HepG2 (cell line): Measurements from ENCODE around the gene MEDAG. TPM values are rescaled to one million over a fixed set of nuclear protein-coding genes. Genes with fewer than 3 reads are reported as not detected.

ENCODE experiments used
- ATAC-seq: fragments of 200-7000 bp; cut with Tn5 transposase; 3 replicates; pipeline ENCODE4 v1.9.1; 2020; ENCODE audit warnings: mild to moderate bottlenecking, moderate library complexity
- BruUV-seq: library from RNA; stranded (reverse); fragments of 400-500 nt; replicated peaks from 2 replicates; lab custom pipeline; 2021; lab: Mats Ljungman, UMichigan
- CTCF ChIA-PET: fragments of 300-600 bp; formaldehyde crosslinking; extraction: SDS; loops from one replicate; lab custom pipeline; 2021; ENCODE audit warnings: low total read pairs, inconsistent platforms, low intra/inter-chr PET ratio; lab: Yijun Ruan, JAX
- POLR2A ChIA-PET: fragments of 350-600 bp; sonication (Branson Sonifier 250); formaldehyde crosslinking; loops from one replicate; lab custom pipeline; 2020; ENCODE audit warnings: antibody characterized with exemption, inconsistent platforms; lab: Yijun Ruan, JAX
- DNase-seq: peaks from one replicate; pipeline ENCODE4 v3.0.0-alpha.2; 2015; ENCODE audit warnings: low spot score
- FAIRE-seq: peaks from 3 replicates; lab custom pipeline; 2011; peaks lifted over from hg19 to GRCh38; lab: Jason Lieb, UNC
- H2AFZ ChIP-seq: one replicate; pipeline ENCODE4 v1.6.1; 2011; ENCODE audit warnings: low read length, inconsistent platforms
- H3K27ac ChIP-seq: fragments of 300-600 bp; 3 replicates; pipeline ENCODE4 v1.8.0; 2011; ENCODE audit warnings: mixed run types, mild to moderate bottlenecking, mixed read lengths, low read length, inconsistent platforms; ENCODE audit not compliant: insufficient read depth; ENCODE audit errors: extremely low read length
- H3K27me3 ChIP-seq, 2 experiments: fragments of 200-600 bp in 1 of 2; 2 replicates in 1 of 2; 3 replicates in 1 of 2; pipeline versions ENCODE4 v1.6.0 to v1.8.0; 2011; ENCODE audit warnings: low read length in 2 of 2, mild to moderate bottlenecking in 2 of 2, moderate library complexity in 2 of 2, inconsistent platforms in 1 of 2; ENCODE audit not compliant: insufficient read depth in 2 of 2, control insufficient read depth in 1 of 2
- H3K36me3 ChIP-seq, 2 experiments: fragments of 200-600 bp in 1 of 2; replicated peaks in 1 of 2; 2 replicates in 1 of 2; 3 replicates in 1 of 2; pipeline versions ENCODE4 v1.5.1 to v1.8.0; 2011; ENCODE audit warnings: low read length in 2 of 2, inconsistent platforms in 1 of 2; ENCODE audit not compliant: insufficient read depth in 2 of 2, control insufficient read depth in 1 of 2
- H3K4me1 ChIP-seq: 2 replicates; pipeline ENCODE4 v1.5.1; 2012; ENCODE audit warnings: low read length, inconsistent platforms; ENCODE audit not compliant: insufficient read depth
- H3K4me2 ChIP-seq: 2 replicates; pipeline ENCODE4 v1.6.0; 2011; ENCODE audit warnings: low read depth, low read length, inconsistent platforms
- H3K4me3 ChIP-seq, 3 experiments: fragments of 200-600 bp in 1 of 3; sonication (generic), shearing (Covaris generic) in 1 of 3; replicated peaks in 1 of 3; 2 replicates each; pipeline ENCODE4 v1.5.1; 2011 to 2016; ENCODE audit warnings: low read length in 3 of 3, inconsistent platforms in 2 of 3, low read depth in 2 of 3, mild to moderate bottlenecking in 2 of 3, control low read depth in 1 of 3, mixed read lengths in 1 of 3; ENCODE audit not compliant: insufficient read depth in 1 of 3
- H3K79me2 ChIP-seq: one replicate; pipeline ENCODE4 v1.6.1; 2011; ENCODE audit warnings: low read length, inconsistent platforms; ENCODE audit not compliant: insufficient read depth
- H3K9ac ChIP-seq: 2 replicates; pipeline ENCODE4 v1.6.0; 2011; ENCODE audit warnings: mild to moderate bottlenecking, low read depth, low read length, inconsistent platforms; ENCODE audit not compliant: insufficient read depth
- H3K9me3 ChIP-seq: 2 replicates; pipeline ENCODE4 v1.5.1; 2012; ENCODE audit warnings: mild to moderate bottlenecking, low read length
- H4K20me1 ChIP-seq: 2 replicates; pipeline ENCODE4 v1.6.0; 2011; ENCODE audit warnings: inconsistent platforms, mild to moderate bottlenecking, low read length, moderate library complexity; ENCODE audit not compliant: insufficient read depth
- AGO2 ChIP-seq: fragments of 200-400 bp; formaldehyde crosslinking; optimal IDR thresholded peaks from 2 replicates; pipeline ENCODE3; 2017; ENCODE audit warnings: mild to moderate bottlenecking, low read depth, low read length, moderate library complexity
- CEBPZ ChIP-seq: IDR thresholded peaks from 2 replicates; pipeline ENCODE4 v1.6.1; 2012; ENCODE audit warnings: low read length, improper control_type of control experiment
- MIXL1 ChIP-seq: IDR thresholded peaks from 2 replicates; pipeline ENCODE4 v1.6.1; 2016
- SKI ChIP-seq: fragments of 450-650 bp; IDR thresholded peaks from one replicate; pipeline ENCODE4 v1.6.1; 2018; ENCODE audit warnings: mild to moderate bottlenecking; ENCODE audit not compliant: partially characterized antibody
- ZBTB49 ChIP-seq: sonication (generic); formaldehyde crosslinking; IDR thresholded peaks from 2 replicates; pipeline ENCODE4 v1.4.0; 2020; ENCODE audit warnings: missing genetic modification reagents, borderline replicate concordance
- ZNF138 ChIP-seq: sonication (generic); formaldehyde crosslinking; IDR thresholded peaks from 2 replicates; pipeline ENCODE4 v1.5.0; 2020; ENCODE audit warnings: mild to moderate bottlenecking, low read depth, missing genetic modification reagents
- ZNF652 ChIP-seq: IDR thresholded peaks from 2 replicates; pipeline ENCODE4 v1.6.1; 2016; ENCODE audit warnings: low read depth, borderline replicate concordance
- WGBS: methylation state at CpG from one replicate; pipeline ENCODE4 v1.1.6; 2017; ENCODE audit warnings: low lambda C conversion rate; 5-methylcytosine and 5-hydroxymethylcytosine counted together
- in situ Hi-C: cut with HindIII; loops from 2 replicates; pipeline ENCODE4 v1.10.0; 2017; ENCODE audit warnings: low pct_unique_long_range_greater_than_20kb; ENCODE audit not compliant: extremely low pct_ligation_motif_present
- intact Hi-C: fragments of 100-400 bp; cut with micrococcal nuclease; formaldehyde crosslinking; loops from one replicate; pipeline ENCODE4 v1.10.0; 2022; ENCODE audit not compliant: unreplicated experiment
- polyA plus RNA-seq, 8 experiments: library from polyadenylated mRNA; depleted of rRNA in 3 of 8; stranded (reverse) in 7 of 8; unstranded in 1 of 8; fragments of >200 nt; fragmentation: Illumina TruSeq in 4 of 8; extraction: Trizol in 4 of 8; gene quantifications; 2 replicates each; pipeline versions ENCODE4 v1.2.1 to v1.2.3, GENCODE V29; 2011 to 2016; ENCODE audit warnings: low read depth in 4 of 8, missing spikeins in 1 of 8, mixed read lengths in 1 of 8; ENCODE audit not compliant: insufficient read depth in 1 of 8
- total RNA-seq, 5 experiments: library from RNA; depleted of rRNA; stranded (reverse); fragments of >200 nt; fragmentation: Illumina TruSeq; extraction: Trizol; gene quantifications; 2 replicates each; pipeline ENCODE4 v1.2.3, GENCODE V29; 2016; ENCODE audit warnings: low read depth in 1 of 5
- TF ChIP-seq, protein P1 (sequence below): sonication (generic); formaldehyde crosslinking; IDR thresholded peaks from 2 replicates; pipeline ENCODE4 v1.5.0; 2020; ENCODE audit warnings: missing genetic modification reagents
- TF ChIP-seq, protein P2 (sequence below): sonication (generic); formaldehyde crosslinking; IDR thresholded peaks from 2 replicates; pipeline ENCODE4 v1.8.0; 2022; ENCODE audit warnings: mild to moderate bottlenecking, missing genetic modification reagents, borderline replicate concordance

Gene MEDAG
- total and polyA plus RNA-seq, 2 of the 13 experiments (the other 11 are each of a cell fraction or from before 2014, with no cell fraction given): not detected

DNA sequence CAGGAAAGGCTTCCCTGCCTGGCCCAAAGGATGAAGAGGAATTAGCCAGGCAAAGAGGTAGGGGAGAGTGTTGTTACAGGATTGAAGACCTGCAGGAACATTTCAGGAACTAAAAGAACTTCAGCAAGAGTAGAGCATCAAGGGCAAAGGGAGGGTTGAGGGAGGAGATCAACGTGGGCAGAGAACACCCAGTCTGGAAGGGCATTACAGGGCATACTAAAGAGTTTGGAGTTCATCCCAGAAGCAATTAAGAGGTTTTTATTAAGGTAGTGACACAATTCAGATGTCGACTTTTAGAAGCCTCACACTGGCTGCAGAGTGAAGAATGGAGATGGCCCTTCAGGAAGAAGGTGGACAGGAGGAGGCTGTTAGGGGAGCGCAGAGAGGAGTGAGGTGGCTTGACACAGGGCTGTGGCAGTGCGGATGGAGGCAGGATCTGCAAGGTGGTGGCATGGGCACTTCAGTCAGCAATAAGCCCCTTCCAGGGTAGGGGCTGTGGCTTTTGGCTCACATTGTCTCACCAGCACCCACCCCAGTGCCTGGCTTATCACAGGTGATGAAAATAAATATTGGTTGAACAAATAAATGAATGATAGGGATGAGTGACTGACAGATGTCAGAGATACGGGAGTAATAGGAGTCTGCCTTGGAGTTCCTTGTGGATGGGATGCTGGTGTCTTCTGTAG is 51.3 kb downstream of the MEDAG start:
- ATAC-seq (no peak), FAIRE-seq (no peak), DNase-seq (no peak)
- Histone ChIP-seq H3K9ac (no peak overlapping the region), H4K20me1 (no peaks in the 10 kb centered on the region), H3K27ac (no peak overlapping the region), H2AFZ (no peak overlapping the region), H3K4me3 (no peak overlapping the region), H3K79me2 (no peaks in the 10 kb centered on the region), H3K36me3 (no peaks in the 10 kb centered on the region), H3K4me1 (no peaks in the 10 kb centered on the region), H3K9me3 (peaks cover 8% of the 10 kb centered on the region), H3K4me2 (no peak overlapping the region), H3K27me3 (no peaks in the 10 kb centered on the region; a peak in 1 of 5 replicates)
- 19% methylated on average over 5 of the region's 5 CpGs for WGBS
- no TSS peak for BruUV-seq
- intact Hi-C loops (no loop called here), in situ Hi-C loops (no loop called here)
- POLR2A ChIA-PET: no interaction called here
- TF ChIP-seq ZNF138 (CRISPR knock-in tag): no peak
- TF ChIP-seq ZBTB49 (CRISPR knock-in tag): no peak
- no peak for TF ChIP-seq ZNF652
- CTCF ChIA-PET: no interaction called here

- WGBS: 0% methylated on average over 1 of the region's 1 CpG
- TF ChIP-seq SKI (no peak), MIXL1 (no peak), CEBPZ (no peak), AGO2 (no peak)
- TF ChIP-seq, protein P1, sequence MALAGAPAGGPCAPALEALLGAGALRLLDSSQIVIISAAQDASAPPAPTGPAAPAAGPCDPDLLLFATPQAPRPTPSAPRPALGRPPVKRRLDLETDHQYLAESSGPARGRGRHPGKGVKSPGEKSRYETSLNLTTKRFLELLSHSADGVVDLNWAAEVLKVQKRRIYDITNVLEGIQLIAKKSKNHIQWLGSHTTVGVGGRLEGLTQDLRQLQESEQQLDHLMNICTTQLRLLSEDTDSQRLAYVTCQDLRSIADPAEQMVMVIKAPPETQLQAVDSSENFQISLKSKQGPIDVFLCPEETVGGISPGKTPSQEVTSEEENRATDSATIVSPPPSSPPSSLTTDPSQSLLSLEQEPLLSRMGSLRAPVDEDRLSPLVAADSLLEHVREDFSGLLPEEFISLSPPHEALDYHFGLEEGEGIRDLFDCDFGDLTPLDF (CRISPR knock-in tag): no peak
- TF ChIP-seq, protein P2, sequence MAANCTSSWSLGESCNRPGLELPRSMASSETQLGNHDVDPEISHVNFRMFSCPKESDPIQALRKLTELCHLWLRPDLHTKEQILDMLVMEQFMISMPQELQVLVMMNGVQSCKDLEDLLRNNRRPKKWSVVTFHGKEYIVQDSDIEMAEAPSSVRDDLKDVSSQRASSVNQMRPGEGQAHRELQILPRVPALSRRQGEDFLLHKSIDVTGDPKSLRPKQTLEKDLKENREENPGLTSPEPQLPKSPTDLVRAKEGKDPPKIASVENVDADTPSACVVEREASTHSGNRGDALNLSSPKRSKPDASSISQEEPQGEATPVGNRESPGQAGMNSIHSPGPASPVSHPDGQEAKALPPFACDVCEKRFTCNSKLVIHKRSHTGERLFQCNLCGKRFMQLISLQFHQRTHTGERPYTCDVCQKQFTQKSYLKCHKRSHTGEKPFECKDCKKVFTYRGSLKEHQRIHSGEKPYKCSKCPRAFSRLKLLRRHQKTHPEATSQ: no peak
Measured at GRCh38 chr13:30959678-30960077, 53.6 kb downstream of the MEDAG start.

More at GRCh38 chr13:30959678-30960077, 53.6 kb downstream of the MEDAG start:
- DNase-seq (no peak), FAIRE-seq (no peak), ATAC-seq (no peak)
- no peak overlapping the region for H2AFZ ChIP-seq
- CTCF ChIA-PET: no interaction called here
- BruUV-seq: no TSS peak
- H3K4me2 ChIP-seq: no peak overlapping the region
- POLR2A ChIA-PET: no interaction called here
- no peaks in the 10 kb centered on the region for H3K79me2 ChIP-seq
- H3K9ac ChIP-seq: no peak overlapping the region
- peaks cover 0 to 3% of the 10 kb centered on the region in 2 experiments; a peak in 1 of 5 replicates for H3K27me3 ChIP-seq
- H4K20me1 ChIP-seq: no peaks in the 10 kb centered on the region
- H3K4me1 ChIP-seq: no peaks in the 10 kb centered on the region
- H3K36me3 ChIP-seq: no peaks in the 10 kb centered on the region
- H3K4me3 ChIP-seq: no peak overlapping the region
- H3K27ac ChIP-seq: no peak overlapping the region
- intact Hi-C loops: no loop called here
- in situ Hi-C loops: no loop called here
- peaks cover 8% of the 10 kb centered on the region for H3K9me3 ChIP-seq
